Measurements from ENCODE around the gene EXD3.
A peak's percentile ranks its signal among the peaks of the same experiment; 100 is the strongest.

Gene EXD3

GRCh38 chr9:137303151-137303892, 119.6 kb downstream of the EXD3 start:
- DNase-seq: peak; percentile 36

GRCh38 chr9:137302449-137303150, 120.4 kb downstream of the EXD3 start:
- peak; percentile 77 for DNase-seq

GRCh38 chr9:137302118-137302448, 120.9 kb downstream of the EXD3 start, which contains the start of gene NRARP:
Gene NRARP (minus strand): TSS chr9:137302271. CDS start chr9:137301928, 343 bp downstream.
- peak; percentile 94 for DNase-seq

- peak; percentile 70 for DNase-seq
These were observed 121.6 kb downstream of the EXD3 start for GRCh38 chr9:137301081-137301947.

- no peak for DNase-seq
These were observed 122.3 kb downstream of the EXD3 start for GRCh38 chr9:137300567-137301080.

GRCh38 chr9:137299938-137300337, 123.0 kb downstream of the EXD3 start:
- peak; percentile 64 for DNase-seq

GRCh38 chr9:137299203-137299565, 123.8 kb downstream of the EXD3 start:
- DNase-seq: no peak

GRCh38 chr9:137298401-137299202, 124.4 kb downstream of the EXD3 start:
- DNase-seq: no peak

GRCh38 chr9:137297966-137298365, 125.0 kb downstream of the EXD3 start:
- DNase-seq: no peak

- DNase-seq: no peak
These were observed 126.0 kb downstream of the EXD3 start for GRCh38 chr9:137296670-137297664.

GRCh38 chr9:137295849-137296669, 126.9 kb downstream of the EXD3 start:
- no peak for DNase-seq

- peak; percentile 76 for DNase-seq
These were observed 127.6 kb downstream of the EXD3 start for GRCh38 chr9:137295238-137295811.

- peak; percentile 76 for DNase-seq
These were observed 128.2 kb downstream of the EXD3 start for GRCh38 chr9:137294681-137295237.

- peak; percentile 87 for DNase-seq
These were observed 128.8 kb downstream of the EXD3 start for GRCh38 chr9:137294091-137294680.

- DNase-seq: no peak
These were observed 129.4 kb downstream of the EXD3 start for GRCh38 chr9:137293482-137294090.

- no peak for DNase-seq
These were observed 129.9 kb downstream of the EXD3 start for GRCh38 chr9:137293094-137293481.

- DNase-seq: peak; percentile 81
These were observed 136.0 kb downstream of the EXD3 start for GRCh38 chr9:137286975-137287383.

- no peak for DNase-seq
These were observed 141.4 kb downstream of the EXD3 start for GRCh38 chr9:137281345-137282116.
